ENCODE results near the gene PTPRG.

The PTPRG gene

DNA sequence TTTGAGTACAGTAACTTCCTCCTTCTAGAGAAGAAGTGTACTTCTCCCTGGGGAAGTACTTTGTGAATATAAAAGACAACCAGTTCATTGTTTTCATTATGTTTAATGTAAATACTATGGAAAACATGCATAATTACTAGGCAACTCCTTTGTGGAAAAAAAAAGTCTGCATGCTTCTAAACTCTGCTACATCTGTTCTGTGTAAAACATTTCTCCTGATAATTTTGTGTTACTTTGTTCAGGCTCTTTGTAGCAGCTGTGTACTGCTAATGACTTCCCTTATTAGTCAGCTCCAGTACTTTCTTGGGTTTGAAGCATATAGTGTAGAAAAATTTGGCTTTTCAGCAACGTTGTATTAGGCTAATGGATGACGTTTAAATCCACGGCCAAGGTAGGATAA is 700.4 kb downstream of the PTPRG start:
- Mint-ChIP-seq H3K27ac (no peak overlapping the region), H3K4me3 (no peak overlapping the region), H3K36me3 (no peaks in the 10 kb centered on the region), H3K4me1 (no peaks in the 10 kb centered on the region), H3K9me3 (no peaks in the 10 kb centered on the region)
- no peak for ATAC-seq
- no peak for DNase-seq (ENCODE audit: low spot score in 2 of 2)

DNA sequence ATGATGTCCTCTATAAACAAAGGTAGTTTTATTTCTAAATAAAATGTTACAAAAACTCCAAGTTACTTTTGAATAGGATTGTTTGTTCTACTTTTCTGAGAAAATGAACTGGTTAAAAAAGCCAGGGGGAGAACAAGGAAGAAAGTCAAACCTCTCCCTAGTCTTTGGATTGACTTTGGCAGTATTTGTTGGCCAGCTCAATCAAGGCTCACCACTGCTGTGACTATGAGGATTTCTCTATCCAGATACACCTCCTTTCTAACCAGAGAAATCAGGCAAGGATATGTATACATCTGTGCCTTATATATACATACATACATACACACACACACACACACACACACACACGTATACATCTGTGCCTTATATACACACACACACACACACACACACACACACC is 704.2 kb downstream of the PTPRG start:
- H3K4me3 Mint-ChIP-seq, result no peak overlapping the region
- no peaks in the 10 kb centered on the region for H3K9me3 Mint-ChIP-seq
- ATAC-seq (no peak), DNase-seq (ENCODE audit: low spot score in 2 of 2) (no peak)
- H3K27ac Mint-ChIP-seq, result no peak overlapping the region
- no peaks in the 10 kb centered on the region for H3K4me1 Mint-ChIP-seq
- no peaks in the 10 kb centered on the region for H3K36me3 Mint-ChIP-seq

DNA sequence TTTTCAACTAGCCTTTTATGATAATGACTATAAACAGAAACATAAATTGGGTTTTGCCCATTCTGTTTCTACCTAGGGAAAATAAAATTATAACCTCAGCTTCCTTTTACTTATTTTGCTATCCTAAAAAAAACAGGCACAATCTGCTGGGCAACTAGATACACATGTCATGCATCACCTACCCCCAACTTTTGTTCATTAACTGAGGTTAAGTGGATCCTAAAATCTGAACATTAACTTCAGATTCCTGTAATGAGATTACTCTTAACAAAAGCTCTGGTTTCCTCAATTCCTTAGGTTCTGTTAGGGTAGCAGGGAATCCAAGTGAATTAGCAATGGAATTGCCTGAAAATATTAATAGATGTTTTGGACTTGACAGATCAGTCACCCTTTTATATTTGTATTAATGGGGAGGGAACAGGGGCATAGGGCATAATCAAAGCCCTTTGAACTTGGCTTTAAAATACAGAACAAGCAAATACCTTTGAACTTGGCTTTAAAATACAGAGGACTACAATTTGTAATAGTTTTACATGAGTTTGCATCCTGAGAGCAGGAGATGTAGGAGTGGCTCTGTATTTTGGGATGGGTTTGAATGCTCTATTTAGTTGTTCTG is 705.4 kb downstream of the PTPRG start:
- Mint-ChIP-seq H3K36me3 (no peaks in the 10 kb centered on the region), H3K4me1 (no peaks in the 10 kb centered on the region), H3K4me3 (no peak overlapping the region), H3K27ac (no peak overlapping the region), H3K9me3 (no peaks in the 10 kb centered on the region)
- no peak for DNase-seq (ENCODE audit: low spot score in 2 of 2)
- no peak for ATAC-seq

DNA sequence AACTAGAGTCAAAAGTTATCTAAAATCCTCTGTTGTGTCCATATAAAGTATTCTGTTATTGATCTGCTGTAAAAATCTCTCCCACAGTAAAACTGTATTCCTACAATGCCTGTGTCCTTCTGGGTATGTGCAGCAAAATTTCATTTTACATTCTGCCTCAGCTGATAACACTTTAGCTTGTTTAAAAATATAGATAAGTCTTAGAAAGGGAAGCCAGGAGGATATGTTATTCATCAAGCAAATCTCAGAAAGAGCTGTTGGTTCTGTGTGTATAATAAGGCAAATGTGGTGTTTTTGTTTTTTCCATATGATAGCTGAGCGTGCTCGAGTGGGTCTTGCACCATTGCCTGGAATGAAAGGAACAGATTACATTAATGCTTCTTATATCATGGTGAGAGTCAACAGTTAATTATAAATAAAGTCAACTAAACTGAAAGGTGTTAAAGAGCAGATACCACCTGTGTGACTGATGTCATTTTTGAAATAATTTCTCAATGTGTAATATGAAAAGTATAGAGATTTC is 715.3 kb downstream of the PTPRG start:
- ATAC-seq, result no peak
- H3K4me1 Mint-ChIP-seq, result no peaks in the 10 kb centered on the region
- H3K4me3 Mint-ChIP-seq, result no peak overlapping the region
- no peak for DNase-seq (ENCODE audit: low spot score in 2 of 2)
- no peaks in the 10 kb centered on the region for H3K36me3 Mint-ChIP-seq
- no peak overlapping the region for H3K27ac Mint-ChIP-seq
- no peaks in the 10 kb centered on the region for H3K9me3 Mint-ChIP-seq

DNA sequence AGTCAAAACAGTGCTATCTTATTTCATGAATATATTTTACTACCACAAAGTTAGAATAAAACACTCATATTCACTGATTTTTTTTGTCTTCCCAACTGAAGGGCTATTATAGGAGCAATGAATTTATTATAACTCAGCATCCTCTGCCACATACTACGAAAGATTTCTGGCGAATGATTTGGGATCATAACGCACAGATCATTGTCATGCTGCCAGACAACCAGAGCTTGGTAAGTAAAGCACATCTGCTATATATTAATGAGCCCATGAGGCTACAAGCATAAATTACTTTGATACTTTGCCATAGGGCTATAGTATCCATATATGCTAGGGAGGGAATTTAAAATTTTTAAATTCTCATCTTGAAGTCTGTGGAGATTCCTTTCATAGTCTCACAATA is 716.1 kb downstream of the PTPRG start:
- Mint-ChIP-seq H3K9me3 (no peaks in the 10 kb centered on the region), H3K27ac (no peak overlapping the region), H3K4me1 (no peaks in the 10 kb centered on the region), H3K4me3 (no peak overlapping the region), H3K36me3 (no peaks in the 10 kb centered on the region)
- no peak for ATAC-seq
- no peak for DNase-seq (ENCODE audit: low spot score in 2 of 2)

DNA sequence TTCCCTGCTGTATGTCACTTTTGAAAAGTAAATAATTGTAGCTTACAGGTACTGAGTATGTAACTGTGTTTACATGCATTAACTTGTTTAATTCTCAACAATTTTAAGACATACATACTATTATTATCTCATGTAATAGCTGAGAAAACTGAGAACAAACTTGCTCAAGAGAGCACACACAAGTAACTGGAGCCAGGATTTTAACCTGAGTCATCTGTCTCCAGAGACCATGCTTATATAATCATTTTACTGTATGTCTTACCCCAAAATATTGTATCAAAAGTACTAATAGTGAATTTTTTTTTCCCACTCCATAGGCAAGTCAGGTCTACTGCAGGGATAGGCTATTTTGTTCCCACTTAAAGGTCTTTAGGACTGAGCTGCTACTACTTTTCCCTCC is 716.6 kb downstream of the PTPRG start:
- no peak for ATAC-seq
- no peaks in the 10 kb centered on the region for H3K4me1 Mint-ChIP-seq
- H3K36me3 Mint-ChIP-seq, result no peaks in the 10 kb centered on the region
- no peak overlapping the region for H3K4me3 Mint-ChIP-seq
- no peak for DNase-seq (ENCODE audit: low spot score in 2 of 2)
- H3K27ac Mint-ChIP-seq, result no peak overlapping the region
- no peaks in the 10 kb centered on the region for H3K9me3 Mint-ChIP-seq

DNA sequence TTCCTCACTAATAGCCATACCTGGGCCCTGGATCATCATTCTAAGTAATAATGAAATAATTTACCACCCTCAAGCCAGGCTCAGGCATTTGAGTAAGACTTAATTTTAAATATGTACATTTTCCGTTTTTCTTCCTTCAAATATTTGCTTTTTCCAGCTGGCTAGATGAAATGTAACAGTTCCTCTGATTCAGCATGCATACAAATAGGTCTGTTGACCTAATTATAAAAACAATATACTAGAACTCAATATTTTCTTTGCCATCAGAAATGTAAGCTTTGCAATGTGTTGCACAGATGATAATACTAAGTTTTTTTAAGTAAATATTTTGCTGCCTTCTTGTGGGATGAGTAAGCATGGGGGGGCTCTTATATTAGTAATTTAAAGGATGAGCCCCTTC is 720.4 kb downstream of the PTPRG start:
- DNase-seq (ENCODE audit: low spot score in 2 of 2) (no peak), ATAC-seq (no peak)
- Mint-ChIP-seq H3K4me3 (no peak overlapping the region), H3K9me3 (no peaks in the 10 kb centered on the region), H3K27ac (no peak overlapping the region), H3K36me3 (no peaks in the 10 kb centered on the region), H3K4me1 (no peaks in the 10 kb centered on the region)

DNA sequence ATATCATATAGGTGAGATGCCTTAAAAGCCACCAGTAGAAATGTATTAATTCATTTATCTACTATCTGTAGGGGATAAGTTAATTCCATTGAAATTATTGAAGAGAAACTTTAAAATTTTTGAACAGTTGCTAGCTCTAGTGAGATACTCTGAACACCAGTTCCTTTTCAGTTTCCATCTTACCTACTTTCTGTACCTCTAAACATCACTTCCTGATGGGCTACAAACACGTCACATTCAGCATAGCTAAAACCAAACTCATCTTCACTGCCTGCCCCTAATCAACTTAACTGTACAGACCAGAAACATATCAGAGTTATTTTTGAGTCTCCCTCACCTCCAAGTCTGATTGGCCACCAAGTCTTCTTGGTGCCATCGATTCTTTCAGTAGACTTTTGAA is 723.1 kb downstream of the PTPRG start:
- Mint-ChIP-seq H3K36me3 (no peaks in the 10 kb centered on the region), H3K4me1 (no peaks in the 10 kb centered on the region), H3K4me3 (no peak overlapping the region), H3K9me3 (no peaks in the 10 kb centered on the region), H3K27ac (no peak overlapping the region)
- no peak for ATAC-seq
- no peak for DNase-seq (ENCODE audit: low spot score in 2 of 2)

DNA sequence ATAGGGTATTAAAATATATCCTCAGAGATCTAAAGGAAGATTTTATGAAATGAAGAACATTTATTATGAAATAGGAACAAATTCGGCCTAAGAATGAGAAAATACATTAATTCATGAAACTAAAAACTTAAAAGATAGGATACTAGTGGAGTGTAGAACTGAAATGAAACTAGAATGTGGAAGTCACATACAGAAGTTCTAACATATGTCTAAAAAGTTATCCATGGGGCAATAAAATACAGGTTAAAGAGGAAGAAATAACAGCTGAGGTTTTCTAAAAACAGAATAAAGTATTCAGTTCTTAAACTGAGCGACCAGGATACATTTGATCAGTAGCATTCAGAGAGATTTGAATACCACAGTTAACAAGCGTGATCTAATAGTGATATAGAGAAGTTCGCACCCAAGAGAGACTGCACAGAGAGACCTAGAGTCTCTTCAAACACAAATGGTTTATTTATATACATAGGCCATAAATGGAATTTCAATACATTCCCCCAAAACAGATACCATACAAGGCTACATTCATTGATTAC is 726.1 kb downstream of the PTPRG start:
- Mint-ChIP-seq H3K4me3 (no peak overlapping the region), H3K4me1 (no peaks in the 10 kb centered on the region), H3K27ac (no peak overlapping the region), H3K9me3 (no peaks in the 10 kb centered on the region), H3K36me3 (no peaks in the 10 kb centered on the region)
- no peak for ATAC-seq
- no peak for DNase-seq (ENCODE audit: low spot score in 2 of 2)

DNA sequence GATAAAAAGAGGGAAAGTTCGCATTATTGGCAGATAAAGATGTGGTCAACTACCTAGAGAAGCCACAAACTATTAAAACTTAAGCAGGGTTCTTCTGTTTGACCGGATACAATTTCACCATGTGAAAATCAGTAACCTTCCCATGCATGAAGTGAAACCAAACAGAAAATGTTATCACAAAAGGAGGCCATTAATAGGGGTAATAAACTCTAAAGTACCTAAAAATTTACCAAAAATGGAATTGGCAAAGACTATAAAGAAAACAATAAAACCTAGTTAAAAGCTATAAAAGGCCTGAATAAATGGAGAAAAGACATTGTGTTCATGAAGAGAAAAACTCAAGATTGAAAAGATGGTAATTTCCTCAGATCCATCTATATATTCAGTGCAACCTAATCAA is 728.6 kb downstream of the PTPRG start:
- DNase-seq (ENCODE audit: low spot score in 2 of 2) (no peak), ATAC-seq (no peak)
- Mint-ChIP-seq H3K36me3 (no peaks in the 10 kb centered on the region), H3K9me3 (no peaks in the 10 kb centered on the region), H3K4me1 (no peaks in the 10 kb centered on the region), H3K27ac (no peak overlapping the region), H3K4me3 (no peak overlapping the region)

DNA sequence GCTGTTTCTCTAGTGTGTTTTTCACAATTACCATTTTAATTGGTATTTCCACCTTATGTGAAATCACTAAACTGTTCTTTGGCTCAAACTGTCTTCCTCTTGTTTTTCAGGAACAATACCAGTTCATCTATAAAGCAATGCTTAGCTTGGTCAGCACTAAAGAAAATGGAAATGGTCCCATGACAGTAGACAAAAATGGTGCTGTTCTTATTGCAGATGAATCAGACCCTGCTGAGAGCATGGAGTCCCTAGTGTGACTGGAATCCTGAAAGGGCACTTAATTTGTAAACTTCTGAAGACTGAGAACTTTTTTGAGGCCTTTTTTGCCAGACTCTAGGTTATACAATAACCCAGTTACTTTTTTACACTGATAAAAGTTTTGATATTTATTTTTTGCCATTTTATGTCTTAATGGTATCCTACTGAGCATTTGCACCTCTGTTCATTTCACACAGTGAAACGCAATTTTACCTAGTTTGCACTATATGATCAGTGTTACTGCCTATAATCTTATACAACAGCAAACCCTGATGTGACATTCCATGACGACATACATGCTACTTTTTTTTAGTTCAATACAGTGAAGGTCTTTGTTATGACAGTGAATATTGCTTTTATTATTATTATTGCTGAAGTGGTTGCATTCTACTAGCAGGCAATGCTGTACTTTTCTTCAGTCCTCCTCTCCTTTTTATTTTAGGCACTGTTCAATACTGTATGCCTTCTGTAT is 731.8 kb downstream of the PTPRG start:
- Mint-ChIP-seq H3K36me3 (no peaks in the 10 kb centered on the region), H3K9me3 (no peaks in the 10 kb centered on the region), H3K4me3 (no peak overlapping the region), H3K4me1 (no peaks in the 10 kb centered on the region), H3K27ac (no peak overlapping the region)
- ATAC-seq, result no peak
- no peak for DNase-seq (ENCODE audit: low spot score in 2 of 2)

DNA sequence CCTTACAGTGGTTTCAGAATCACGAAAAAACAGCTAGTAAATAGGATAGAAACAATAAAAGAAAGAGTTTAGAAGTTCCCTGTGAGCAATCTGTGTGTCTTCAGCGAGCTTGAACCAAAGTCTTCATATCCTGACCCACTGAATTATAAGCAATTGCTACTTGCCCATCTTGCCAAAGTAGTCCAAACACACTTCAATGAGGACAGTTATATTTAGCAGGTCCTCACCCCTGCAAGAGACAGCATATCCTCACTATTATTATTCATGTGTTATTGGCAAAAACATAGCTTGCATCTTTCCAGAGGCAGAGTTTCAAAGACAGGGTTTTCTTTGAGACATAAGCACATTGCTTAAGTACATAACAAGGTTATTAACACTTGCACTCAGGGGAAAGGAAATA is 734.2 kb downstream of the PTPRG start:
- ATAC-seq (no peak), DNase-seq (ENCODE audit: low spot score in 2 of 2) (no peak)
- Mint-ChIP-seq H3K4me1 (no peaks in the 10 kb centered on the region), H3K4me3 (no peak overlapping the region), H3K36me3 (no peaks in the 10 kb centered on the region), H3K27ac (no peak overlapping the region), H3K9me3 (no peaks in the 10 kb centered on the region)

DNA sequence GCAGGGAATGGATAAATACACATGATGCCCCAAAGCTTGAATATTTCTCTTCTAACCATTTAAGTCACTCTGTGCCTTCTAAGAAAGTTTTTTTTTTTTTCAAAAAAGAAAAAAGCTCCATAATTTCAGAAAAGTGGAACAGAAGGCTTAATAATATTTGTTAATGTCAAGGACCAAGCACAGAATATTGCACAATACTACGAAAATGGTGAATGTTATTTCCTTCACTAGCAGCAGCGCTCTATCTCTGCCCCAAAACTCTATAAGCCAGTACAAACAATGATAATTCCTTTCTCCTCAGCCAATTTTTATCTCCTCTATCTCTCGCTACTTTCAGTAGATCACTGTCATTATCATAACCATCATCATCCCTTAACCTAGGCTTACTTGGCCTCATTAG is 739.2 kb downstream of the PTPRG start:
- DNase-seq (ENCODE audit: low spot score in 2 of 2), result no peak
- Mint-ChIP-seq H3K9me3 (peaks cover 14% of the 10 kb centered on the region), H3K4me1 (no peaks in the 10 kb centered on the region)

DNA sequence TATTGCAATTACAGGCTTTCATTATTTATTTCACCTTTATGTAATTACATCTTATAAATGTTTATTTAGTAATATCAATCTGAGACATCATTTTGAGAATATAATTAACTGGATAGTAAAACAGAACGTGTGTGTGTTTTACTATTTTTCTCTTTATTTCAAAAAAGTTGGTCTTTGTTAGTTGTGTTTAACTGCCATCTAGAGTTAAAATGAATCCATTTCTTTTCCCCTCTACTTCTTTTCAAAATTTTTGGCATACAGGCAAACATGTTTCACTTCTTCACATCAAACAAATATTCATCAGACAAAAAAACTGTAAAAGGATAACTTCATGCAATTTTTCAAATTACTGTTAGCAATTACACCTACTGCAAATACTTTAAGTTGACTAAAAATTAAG is 750.8 kb downstream of the PTPRG start:
- ATAC-seq, result no peak
- no peaks in the 10 kb centered on the region for H3K36me3 Mint-ChIP-seq
- no peak overlapping the region for H3K27ac Mint-ChIP-seq

More for the DNA sequence above, 739.2 kb downstream of the PTPRG start:
- Mint-ChIP-seq H3K27ac (no peak overlapping the region), H3K4me3 (no peak overlapping the region), H3K36me3 (no peaks in the 10 kb centered on the region)
- no peak for ATAC-seq

DNA sequence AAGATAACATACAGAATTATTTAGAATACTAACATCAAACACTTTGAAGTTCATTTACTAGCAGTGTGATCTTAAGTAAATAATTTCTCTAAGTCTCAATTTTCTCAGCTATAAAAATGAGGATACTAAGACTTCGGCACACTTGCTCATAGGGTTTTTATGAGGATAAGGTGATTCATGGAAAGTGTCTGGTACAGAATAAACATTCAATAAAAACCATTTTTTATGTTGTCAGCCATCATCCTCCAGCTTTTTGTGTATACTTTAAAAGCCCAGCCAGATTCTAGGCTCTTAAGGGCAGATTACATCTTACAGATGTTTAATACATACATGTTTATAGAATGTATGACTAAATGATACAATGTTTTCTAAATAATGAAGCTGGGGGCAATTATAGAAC is 755.2 kb downstream of the PTPRG start:
- Mint-ChIP-seq H3K4me3 (no peak overlapping the region), H3K27ac (no peak overlapping the region), H3K9me3 (peaks cover 9% of the 10 kb centered on the region), H3K4me1 (peaks cover 8% of the 10 kb centered on the region), H3K36me3 (peaks cover 7% of the 10 kb centered on the region)
- DNase-seq (ENCODE audit: low spot score in 2 of 2), result no peak
- no peak for ATAC-seq

More for the DNA sequence above, 750.8 kb downstream of the PTPRG start:
- H3K9me3 Mint-ChIP-seq, result peaks cover 3% of the 10 kb centered on the region
- no peaks in the 10 kb centered on the region for H3K4me1 Mint-ChIP-seq
- DNase-seq (ENCODE audit: low spot score in 2 of 2), result no peak
- H3K4me3 Mint-ChIP-seq, result no peak overlapping the region

DNA sequence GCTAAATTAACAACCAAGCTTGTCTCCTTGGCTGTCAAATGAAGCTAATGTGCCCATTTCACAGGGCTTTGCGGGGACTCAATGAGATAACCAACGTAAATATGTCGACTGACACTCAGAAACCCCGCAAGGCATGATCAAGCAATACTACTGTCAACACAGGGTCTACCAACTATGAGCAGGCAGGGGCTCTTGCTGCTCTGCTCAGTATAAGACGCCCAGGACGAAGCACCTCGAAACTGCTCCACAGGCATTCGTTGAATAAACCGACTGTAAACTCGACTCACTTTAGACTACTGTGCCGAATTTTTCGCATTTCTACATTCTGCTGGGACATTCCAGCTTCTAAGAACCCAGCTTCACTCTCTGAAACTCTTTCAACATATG is 757.0 kb downstream of the PTPRG start:
- peaks cover 8% of the 10 kb centered on the region for H3K4me1 Mint-ChIP-seq
- peaks cover 7% of the 10 kb centered on the region for H3K36me3 Mint-ChIP-seq
- peak overlapping the region; percentile 84 for H3K4me3 Mint-ChIP-seq
- no peak for DNase-seq (ENCODE audit: low spot score in 2 of 2)
- peaks cover 9% of the 10 kb centered on the region for H3K9me3 Mint-ChIP-seq
- H3K27ac Mint-ChIP-seq, result peak overlapping the region; percentile 98
- no peak for ATAC-seq
